Activated T-cell treated with anti-CD3 and anti-CD28 coated beads, Interleukin-2, amount 50 U/mL, for 48 hours (primary cell): Measurements from ENCODE around the gene NAP1L4.
"Not testable (repeated sequence)": the region's sequence is repeated elsewhere in the genome, so short reads cannot be mapped to it uniquely, and the experiment has no call there.

Experiments
- DNase-seq, 2 experiments: peaks; one replicate each; pipeline ENCODE4 v3.0.0-alpha.2; 2020

Gene NAP1L4

GRCh38 chr11:2955906-2956476, 36.1 kb downstream of the NAP1L4 start:
- DNase-seq = no peak

- no peak for DNase-seq
Observed at GRCh38 chr11:2954263-2954662, 37.9 kb downstream of the NAP1L4 start.

GRCh38 chr11:2952290-2952689, 39.8 kb downstream of the NAP1L4 start:
- no peak for DNase-seq

- no peak for DNase-seq
Observed at GRCh38 chr11:2951231-2952110, 40.7 kb downstream of the NAP1L4 start.

GRCh38 chr11:2950825-2951224, 41.3 kb downstream of the NAP1L4 start:
- no peak for DNase-seq

- DNase-seq = no peak
Observed at GRCh38 chr11:2949920-2950319, 42.2 kb downstream of the NAP1L4 start.

- DNase-seq = no peak
Observed at GRCh38 chr11:2947744-2948143, 44.4 kb downstream of the NAP1L4 start.

- no peak for DNase-seq
Observed at GRCh38 chr11:2945757-2946287, 46.3 kb downstream of the NAP1L4 start.

GRCh38 chr11:2945031-2945756, 46.9 kb downstream of the NAP1L4 start:
- peak in 1 of 2 experiments; percentile 65 for DNase-seq

- no peak for DNase-seq
Observed at GRCh38 chr11:2944530-2944929, 47.6 kb downstream of the NAP1L4 start.

- no peak for DNase-seq
Observed at GRCh38 chr11:2943711-2944118, 48.4 kb downstream of the NAP1L4 start.

- no peak for DNase-seq
Observed at GRCh38 chr11:2942872-2943710, 49.0 kb downstream of the NAP1L4 start.

GRCh38 chr11:2942447-2942846, 49.7 kb downstream of the NAP1L4 start:
- no peak for DNase-seq

GRCh38 chr11:2940921-2941821, 51.0 kb downstream of the NAP1L4 start:
- DNase-seq = no peak

- peak in 1 of 2 experiments; percentile 61 for DNase-seq
Observed at GRCh38 chr11:2940147-2940920, 51.8 kb downstream of the NAP1L4 start.

GRCh38 chr11:2938458-2939418, 53.4 kb downstream of the NAP1L4 start:
- DNase-seq = not testable (repeated sequence)

- not testable (repeated sequence) for DNase-seq
Observed at GRCh38 chr11:2937641-2938457, 54.3 kb downstream of the NAP1L4 start.

GRCh38 chr11:2934611-2935239, 57.4 kb downstream of the NAP1L4 start:
- no peak for DNase-seq
